Stimulated activated CD4-positive, alpha-beta T cell treated with anti-CD3 and anti-CD28 coated beads, Interleukin-1b, Interleukin-23, amount 100 ng/mL, for 24 hours (primary cell): ENCODE data around the gene PHOX2A.
A peak's percentile ranks its signal among the peaks of the same experiment; 100 is the strongest.

Experiments
- DNase-seq, 4 experiments: peaks; one replicate each; pipeline ENCODE4 v3.0.0-alpha.2; 2020; ENCODE audit warnings: low read depth in 4 of 4, low spot score in 1 of 4

The PHOX2A gene

GRCh38 chr11:72250661-72251464, 6.9 kb upstream of the PHOX2A start:
- DNase-seq, result no peak

GRCh38 chr11:72249961-72250360, 6.0 kb upstream of the PHOX2A start:
- no peak for DNase-seq

- DNase-seq, result no peak
Observed at GRCh38 chr11:72247584-72247983, 3.6 kb upstream of the PHOX2A start.

GRCh38 chr11:72245263-72245816, 1.4 kb upstream of the PHOX2A start:
- no peak for DNase-seq

- no peak for DNase-seq
Observed at GRCh38 chr11:72244361-72245262, 636 bp upstream of the PHOX2A start.

- DNase-seq, result no peak
Observed at GRCh38 chr11:72243173-72244059, 560 bp downstream of the PHOX2A start.

- no peak for DNase-seq
Observed at GRCh38 chr11:72242141-72242540, 1.8 kb downstream of the PHOX2A start.

GRCh38 chr11:72241291-72241781, 2.6 kb downstream of the PHOX2A start:
- DNase-seq, result no peak

GRCh38 chr11:72240461-72241290, 3.3 kb downstream of the PHOX2A start:
- no peak for DNase-seq

- no peak for DNase-seq
Observed at GRCh38 chr11:72239849-72240460, 4.0 kb downstream of the PHOX2A start.

- no peak for DNase-seq
Observed at GRCh38 chr11:72239313-72239848, 4.6 kb downstream of the PHOX2A start.

- no peak for DNase-seq
Observed at GRCh38 chr11:72238492-72239312, 5.3 kb downstream of the PHOX2A start.

GRCh38 chr11:72238040-72238450, 5.9 kb downstream of the PHOX2A start:
- DNase-seq, result peak in 1 of 4 experiments; percentile 26

GRCh38 chr11:72237112-72237931, 6.7 kb downstream of the PHOX2A start:
- no peak for DNase-seq

- DNase-seq, result no peak
Observed at GRCh38 chr11:72236774-72237111, 7.2 kb downstream of the PHOX2A start.

- DNase-seq, result no peak
Observed at GRCh38 chr11:72236083-72236697, 7.8 kb downstream of the PHOX2A start.
